ENCODE results near the gene NT5DC2.
A peak's percentile ranks its signal among the peaks of the same experiment; 100 is the strongest.

Gene NT5DC2

DNA sequence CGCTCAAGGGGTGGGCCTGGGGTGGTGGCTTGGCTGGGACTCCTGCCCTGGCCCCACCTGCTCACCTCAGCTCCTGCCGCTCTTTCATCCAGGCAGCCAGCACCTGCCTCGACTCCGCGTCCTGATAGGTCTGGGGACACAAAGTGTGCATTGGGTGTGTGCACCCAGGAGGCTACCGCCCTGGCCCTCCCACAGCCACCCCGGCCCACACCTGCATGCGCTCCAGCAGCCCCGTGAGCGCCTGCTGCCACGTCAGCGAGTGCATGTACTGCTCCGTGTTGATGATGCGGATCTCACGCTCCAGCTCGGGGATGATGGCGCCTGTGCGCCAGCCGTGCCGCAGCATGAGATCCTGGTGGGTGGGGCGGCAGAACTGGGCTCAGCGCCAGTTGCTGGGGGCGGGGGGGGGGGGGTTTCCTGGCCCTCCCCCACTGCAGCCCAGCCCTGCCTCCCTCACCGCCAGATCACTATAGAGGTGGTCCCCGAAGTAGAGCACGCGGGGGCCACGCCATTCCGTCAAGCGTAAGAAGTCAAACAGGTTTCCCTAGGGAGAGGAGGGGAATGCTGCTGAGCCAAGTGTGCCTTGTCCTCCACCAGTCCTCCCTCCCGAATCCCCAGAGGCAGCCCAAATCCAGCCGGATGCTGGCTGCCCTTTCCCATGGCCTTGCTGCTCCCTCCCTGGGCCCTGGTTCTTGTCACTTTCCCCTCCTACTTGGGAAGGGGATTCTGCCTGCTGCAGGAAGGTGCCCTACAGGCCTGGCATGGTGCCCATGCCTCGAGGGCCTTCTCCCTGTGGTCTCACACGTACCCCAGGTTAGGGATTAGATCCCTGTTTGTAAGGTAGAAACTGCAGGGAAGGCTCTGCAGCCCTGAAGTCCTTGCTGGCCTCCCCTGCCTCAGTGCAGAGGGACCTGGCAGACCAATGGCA, 8.6 kb downstream of the NT5DC2 start:
- no peak for DNase-seq

DNA sequence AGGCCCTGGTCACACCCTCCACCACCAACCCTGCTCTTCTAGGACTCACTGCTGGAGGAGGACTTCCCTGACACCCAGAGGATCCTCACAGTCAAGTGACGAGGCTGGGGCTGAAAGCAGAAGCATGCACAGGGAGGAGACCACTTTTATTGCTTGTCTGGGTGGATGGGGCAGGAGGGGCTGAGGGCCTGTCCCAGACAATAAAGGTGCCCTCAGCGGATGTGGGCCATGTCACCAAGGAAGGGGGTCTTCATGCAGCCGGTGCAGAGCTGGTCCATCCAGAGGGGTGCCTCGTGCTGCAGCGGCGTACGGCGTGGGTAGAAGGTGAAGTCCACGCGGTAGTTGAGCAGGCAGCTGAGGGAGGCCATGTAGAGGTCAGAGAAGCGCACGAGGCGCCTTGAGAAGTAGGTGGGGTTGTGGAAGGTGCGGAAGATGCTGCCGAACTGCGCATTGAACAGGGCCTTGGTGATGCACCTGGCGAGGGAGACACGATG, 9.4 kb downstream of the NT5DC2 start:
- no peak for DNase-seq

DNA sequence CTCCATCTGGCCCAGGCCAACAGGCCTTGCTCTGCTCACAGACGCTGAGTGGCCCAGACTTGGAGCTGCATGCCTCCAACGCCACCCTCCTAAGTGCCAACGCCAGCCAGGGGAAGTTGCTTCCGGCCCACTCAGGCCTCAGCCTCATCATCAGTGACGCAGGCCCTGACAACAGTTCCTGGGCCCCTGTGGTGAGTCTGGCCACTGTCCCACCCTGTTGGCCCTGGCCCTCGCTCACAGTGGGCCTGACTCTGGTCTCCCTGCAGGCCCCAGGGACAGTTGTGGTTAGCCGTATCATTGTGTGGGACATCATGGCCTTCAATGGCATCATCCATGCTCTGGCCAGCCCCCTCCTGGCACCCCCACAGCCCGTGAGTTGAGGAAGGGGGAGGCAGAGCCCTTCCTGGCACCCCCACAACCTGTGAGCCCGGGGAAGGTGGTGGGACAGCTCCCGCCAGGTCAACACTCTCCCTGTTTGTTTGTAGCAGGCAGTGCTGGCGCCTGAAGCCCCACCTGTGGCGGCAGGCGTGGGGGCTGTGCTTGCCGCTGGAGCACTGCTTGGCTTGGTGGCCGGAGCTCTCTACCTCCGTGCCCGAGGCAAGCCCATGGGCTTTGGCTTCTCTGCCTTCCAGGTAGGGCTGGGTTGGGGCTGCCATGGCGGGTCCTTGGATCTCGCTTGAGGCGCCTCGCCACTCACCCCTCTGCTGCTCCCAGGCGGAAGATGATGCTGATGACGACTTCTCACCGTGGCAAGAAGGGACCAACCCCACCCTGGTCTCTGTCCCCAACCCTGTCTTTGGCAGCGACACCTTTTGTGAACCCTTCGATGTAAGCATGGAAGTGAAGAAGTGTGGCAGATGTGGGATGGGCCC, 10.0 kb downstream of the NT5DC2 start:
- no peak for DNase-seq

DNA sequence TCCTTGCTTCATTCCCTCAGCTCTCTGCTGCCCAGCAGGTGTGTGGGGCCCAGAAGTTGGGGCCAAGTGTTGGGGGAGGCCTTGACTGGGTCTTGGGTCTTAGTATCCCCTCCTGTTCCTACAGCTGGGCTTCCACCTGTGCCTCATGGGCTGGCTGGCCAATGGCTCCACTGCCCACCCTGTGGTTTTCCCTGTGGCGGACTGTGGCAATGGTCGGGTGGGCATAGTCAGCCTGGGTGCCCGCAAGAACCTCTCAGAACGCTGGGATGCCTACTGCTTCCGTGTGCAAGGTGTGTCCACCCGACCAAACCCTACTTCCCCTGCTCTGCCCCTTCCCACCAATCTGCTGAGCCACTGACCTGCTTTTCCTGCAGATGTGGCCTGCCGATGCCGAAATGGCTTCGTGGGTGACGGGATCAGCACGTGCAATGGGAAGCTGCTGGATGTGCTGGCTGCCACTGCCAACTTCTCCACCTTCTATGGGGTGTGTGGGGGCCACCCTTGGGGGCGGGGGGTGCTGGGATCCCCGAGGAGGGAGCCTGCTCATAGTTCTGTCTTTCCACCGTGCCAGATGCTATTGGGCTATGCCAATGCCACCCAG, 10.9 kb downstream of the NT5DC2 start:
- DNase-seq = no peak

DNA sequence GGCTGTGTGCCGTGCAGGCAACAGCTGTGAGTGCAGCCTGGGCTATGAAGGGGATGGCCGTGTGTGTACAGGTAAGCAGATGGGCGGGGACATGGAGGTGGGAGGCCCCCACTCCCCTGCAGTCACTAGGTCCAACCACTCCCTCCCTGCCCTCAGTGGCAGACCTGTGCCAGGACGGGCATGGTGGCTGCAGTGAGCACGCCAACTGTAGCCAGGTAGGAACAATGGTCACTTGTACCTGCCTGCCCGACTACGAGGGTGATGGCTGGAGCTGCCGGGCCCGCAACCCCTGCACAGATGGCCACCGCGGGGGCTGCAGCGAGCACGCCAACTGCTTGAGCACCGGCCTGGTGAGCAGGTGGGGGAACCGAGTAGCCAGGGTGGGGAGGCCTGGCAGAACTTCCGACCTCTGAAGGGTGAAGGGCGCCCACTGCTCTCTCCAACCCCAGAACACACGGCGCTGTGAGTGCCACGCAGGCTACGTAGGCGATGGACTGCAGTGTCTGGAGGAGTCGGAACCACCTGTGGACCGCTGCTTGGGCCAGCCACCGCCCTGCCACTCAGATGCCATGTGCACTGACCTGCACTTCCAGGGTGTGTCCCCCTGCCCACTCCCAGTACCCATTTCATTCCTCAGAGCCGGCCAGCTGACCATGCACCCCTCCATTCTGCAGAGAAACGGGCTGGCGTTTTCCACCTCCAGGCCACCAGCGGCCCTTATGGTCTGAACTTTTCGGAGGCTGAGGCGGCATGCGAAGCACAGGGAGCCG, 11.6 kb downstream of the NT5DC2 start:
- no peak for DNase-seq

DNA sequence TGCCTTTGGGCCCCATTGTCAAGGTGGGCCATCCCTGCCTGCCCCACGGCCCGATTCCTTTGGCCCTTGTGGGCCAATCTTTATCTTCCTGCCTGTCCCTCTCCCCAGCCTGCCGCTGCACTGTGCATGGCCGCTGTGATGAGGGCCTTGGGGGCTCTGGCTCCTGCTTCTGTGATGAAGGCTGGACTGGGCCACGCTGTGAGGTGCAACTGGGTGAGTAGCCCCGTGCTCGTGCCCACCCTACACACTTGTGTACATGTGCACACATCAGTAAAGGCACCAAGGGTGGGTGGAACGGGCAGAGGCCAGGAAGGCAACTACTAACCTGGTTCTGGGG, 12.2 kb downstream of the NT5DC2 start:
- no peak for DNase-seq

DNA sequence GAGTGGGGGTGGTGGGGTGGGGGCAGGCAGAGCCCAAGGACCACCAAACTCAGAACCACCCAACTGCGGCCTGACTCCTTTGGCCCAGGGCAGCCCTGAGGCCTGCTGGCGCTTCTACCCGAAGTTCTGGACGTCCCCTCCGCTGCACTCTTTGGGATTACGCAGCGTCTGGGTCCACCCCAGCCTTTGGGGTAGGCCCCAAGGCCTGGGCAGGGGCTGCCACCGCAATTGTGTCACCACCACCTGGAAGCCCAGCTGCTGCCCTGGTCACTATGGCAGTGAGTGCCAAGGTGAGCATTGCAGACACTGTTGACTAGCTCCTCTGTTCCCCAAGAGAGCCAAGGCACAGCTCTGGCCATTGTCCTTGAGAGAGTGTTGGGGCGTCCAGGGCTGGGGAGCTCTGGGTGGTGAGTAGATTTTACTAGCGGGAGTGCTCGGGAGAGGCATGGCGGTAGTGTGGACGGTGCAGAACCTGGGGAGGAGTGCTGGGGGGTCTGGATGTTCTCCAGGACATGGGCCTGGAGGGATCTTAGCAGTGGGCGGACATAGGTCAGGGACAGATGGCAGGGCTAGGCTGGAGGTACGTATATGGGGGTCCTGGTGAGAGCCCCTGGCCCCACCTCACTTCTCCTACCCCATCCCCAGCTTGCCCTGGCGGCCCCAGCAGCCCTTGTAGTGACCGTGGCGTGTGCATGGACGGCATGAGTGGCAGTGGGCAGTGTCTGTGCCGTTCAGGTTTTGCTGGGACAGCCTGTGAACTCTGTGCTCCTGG, 12.8 kb downstream of the NT5DC2 start:
- DNase-seq = no peak

DNA sequence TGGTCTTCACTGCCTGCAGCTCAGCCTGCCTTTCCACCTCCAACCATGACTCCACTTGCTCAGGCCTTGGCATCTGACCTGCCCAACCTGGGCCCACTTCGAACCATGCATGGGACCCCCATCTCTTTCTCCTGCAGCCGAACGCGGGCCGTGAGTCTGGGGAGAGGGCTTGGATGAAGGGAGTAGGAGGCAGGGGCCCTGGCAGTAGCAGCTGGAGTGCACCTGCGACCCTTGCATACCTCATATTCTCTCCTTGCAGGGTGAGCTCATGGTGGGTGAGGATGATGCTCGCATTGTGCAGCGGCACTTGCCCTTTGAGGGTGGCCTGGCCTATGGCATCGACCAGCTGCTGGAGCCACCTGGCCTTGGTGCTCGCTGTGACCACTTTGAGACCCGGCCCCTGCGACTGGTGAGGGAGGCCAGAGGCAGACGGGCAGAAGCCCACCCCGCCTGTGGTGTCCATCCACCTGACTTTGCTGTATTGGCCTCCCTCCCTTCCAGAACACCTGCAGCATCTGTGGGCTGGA, 13.5 kb downstream of the NT5DC2 start:
- no peak for DNase-seq

DNA sequence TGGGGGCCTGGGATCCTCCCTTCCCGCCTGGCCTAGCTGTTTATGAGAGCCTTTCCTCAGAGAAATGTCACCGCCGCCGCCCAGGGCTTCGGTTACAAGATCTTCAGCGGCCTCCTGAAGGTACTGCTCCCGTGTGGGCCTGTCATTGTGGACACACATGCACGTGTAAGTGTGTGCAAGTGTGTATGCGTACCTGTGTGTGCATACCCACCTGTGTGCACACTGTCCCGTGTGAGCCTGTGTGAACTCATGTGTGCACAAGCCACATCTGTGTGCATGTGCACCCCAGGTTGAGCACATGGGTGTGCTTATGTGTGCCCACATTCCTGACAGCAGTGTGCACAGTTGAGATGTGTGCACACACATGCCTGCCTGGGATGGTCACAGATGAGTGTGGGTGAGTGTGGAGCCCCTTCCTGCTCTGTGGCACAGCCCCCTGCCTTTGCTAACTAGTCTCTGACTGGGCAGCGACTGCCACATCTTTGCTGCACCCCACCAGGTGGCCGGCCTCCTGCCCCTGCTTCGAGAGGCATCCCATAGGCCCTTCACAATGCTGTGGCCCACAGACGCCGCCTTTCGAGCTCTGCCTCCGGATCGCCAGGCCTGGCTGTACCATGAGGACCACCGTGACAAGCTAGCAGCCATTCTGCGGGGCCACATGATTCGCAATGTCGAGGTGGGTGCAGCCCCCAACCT, 14.1 kb downstream of the NT5DC2 start:
- DNase-seq = no peak

DNA sequence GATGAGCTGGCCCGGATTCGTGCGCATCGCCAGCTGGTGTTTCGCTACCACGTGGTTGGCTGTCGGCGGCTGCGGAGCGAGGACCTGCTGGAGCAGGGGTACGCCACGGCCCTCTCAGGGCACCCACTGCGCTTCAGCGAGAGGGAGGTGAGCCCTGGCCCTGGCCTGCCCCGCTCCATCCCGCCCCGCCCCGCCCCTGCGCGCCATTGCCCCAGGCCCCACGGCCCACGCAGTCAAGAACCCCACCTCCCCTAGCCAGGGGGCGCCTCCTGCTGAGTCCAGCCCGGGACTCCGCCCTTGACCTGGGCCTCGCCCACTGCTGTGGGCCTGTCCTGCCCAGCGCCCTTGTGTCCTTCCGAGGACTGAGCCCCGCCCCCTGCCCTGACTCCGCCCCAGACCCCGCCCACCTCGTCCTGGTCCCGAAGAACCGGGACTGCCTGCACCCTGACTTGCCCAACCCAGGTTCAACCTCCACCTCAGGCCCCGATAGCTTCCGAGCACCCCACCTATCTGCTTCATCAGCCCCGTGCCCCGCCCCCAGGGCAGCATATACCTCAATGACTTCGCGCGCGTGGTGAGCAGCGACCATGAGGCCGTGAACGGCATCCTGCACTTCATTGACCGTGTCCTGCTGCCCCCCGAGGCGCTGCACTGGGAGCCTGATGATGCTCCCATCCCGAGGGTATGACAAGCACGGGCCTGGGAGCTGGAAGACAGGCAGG, 14.8 kb downstream of the NT5DC2 start:
- DNase-seq = peak in 1 of 3 donors; percentile 36

DNA sequence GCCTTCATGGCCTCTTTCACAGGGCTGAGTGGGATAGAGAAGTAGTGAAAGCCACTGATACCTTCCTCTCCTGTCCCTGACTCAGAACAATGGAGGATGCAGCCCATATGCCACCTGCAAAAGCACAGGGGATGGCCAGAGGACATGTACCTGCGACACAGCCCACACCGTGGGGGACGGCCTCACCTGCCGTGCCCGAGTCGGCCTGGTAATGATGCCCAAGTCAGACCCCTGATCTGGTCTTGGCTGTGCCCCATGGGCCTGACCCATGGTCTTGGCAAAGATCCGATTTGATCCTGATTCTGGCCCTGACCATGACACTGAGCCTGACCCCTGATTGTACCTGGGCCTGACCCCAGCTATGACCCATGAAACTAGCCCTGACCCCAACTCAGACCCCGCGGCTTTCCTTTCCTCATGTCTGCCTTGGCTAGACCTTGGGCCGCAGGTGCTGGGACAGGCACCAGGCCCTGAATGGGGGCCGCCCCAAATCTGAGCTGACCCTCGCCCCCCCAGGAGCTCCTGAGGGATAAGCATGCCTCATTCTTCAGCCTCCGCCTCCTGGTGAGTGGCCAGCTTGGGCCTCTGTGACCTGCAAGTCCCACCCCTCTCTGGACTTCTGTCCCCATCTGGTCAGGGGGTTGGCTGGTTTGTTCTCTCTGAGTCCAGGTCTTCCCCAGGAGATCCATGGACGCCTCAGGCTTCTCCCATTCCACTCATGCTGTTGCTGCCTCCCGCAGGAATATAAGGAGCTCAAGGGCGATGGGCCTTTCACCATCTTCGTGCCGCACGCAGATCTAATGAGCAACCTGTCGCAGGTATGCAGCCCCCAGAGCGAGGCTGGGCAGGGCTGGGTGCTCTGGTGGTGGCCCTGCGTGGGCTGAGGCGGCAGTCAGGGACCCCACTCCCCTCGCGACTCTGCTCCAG, 15.6 kb downstream of the NT5DC2 start:
- DNase-seq = no peak

DNA sequence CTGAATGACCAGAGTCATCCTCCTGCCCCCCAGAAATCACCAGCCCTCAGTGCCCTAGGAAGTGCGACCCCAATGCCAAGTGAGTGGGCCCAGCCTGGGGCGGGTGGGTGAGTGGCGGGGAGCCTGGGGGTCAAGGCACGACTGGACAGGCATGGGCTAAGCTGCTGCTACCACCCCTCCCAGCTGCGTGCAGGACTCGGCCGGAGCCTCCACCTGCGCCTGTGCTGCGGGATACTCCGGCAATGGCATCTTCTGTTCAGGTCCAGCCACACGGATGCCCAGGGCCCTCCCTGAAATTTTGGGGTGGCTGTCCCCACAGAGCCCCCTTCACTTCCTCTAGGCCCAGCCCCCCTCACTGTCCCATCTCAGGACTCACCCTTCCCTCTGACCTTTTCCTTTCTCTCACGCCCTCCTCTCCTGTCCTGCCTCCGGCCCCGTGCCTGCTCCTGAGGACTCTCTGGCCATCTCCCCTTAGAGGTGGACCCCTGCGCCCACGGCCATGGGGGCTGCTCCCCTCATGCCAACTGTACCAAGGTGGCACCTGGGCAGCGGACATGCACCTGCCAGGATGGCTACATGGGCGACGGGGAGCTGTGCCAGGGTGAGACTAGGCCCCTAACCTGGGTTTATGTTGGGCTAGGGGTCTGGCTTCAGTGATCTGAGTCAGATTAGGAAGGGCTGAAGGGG, 17.0 kb downstream of the NT5DC2 start:
- DNase-seq = no peak

DNA sequence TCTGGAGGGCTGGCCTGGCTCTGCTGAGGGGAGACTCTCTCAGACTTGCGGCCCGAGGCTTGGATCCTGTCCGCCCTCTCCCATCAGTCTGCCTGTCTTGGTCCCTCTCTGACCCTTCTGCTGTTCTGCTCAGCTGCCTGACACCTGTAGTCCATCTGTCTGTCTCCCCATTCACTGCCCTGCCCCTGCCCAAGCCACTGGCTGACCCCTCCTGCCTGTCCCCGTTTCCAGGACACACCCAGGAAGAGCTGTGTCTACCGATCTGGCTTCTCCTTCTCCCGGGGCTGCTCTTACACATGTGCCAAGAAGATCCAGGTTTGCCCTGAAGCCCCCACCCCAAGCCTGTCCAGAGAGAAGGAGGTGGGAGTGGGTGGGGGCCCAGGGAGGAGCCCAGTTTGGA, 18.5 kb downstream of the NT5DC2 start:
- DNase-seq = no peak

DNA sequence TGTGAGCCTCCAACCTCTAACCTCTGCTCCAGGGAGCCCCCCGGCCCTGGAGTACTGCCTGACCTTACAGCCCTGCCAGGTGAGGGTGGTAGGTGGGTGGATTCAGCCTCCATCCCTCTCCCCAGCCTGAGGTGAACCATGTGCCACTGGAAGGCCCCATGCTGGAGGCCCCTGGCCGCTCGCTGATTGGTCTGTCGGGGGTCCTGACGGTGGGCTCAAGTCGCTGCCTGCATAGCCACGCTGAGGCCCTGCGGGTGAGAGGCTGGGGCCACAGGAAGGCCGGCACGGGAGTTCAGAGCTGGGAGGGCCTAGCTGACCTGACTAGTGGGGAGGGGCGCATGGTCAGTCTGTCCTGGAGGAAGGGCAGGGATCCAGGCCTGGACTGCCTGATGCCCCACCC, 19.1 kb downstream of the NT5DC2 start:
- no peak for DNase-seq

DNA sequence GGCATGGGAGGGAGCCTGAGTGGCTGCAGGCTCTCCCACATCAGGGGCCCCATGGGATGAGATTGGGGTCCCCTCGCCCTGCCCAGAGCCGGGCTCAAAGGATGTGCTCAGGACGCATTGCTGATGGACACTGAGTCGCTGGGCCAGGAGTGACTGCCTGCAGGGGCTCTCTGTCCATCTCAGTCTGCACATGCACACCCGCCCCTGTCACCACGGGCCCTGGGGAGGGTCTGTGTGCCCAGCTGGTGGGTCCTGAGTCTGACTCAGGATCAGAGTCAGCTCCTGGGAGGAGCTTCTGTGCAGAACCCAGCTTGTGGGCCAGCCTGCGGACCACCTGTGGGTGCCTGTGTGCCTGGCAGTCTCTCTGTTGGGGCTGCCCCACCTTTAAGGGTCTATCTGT, 20.4 kb downstream of the NT5DC2 start:
- DNase-seq = no peak

DNA sequence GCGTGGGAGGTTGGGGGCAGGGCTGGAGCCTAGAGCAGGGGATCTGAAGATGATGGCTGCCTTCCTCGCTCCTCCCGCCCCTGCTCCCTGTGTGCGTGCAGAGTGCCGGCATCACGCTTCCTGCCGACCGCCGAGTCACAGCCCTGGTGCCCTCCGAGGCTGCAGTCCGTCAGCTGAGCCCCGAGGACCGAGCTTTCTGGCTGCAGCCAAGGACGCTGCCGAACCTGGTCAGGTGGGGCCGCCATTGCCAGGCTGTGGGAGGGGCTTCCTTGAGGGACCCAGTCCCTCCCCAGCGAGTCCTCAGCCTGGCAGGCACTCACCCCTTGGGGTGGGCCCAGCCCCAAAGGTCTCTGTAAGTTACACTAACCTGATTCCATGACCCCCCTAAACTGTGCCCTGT, 20.9 kb downstream of the NT5DC2 start:
- DNase-seq = no peak

DNA sequence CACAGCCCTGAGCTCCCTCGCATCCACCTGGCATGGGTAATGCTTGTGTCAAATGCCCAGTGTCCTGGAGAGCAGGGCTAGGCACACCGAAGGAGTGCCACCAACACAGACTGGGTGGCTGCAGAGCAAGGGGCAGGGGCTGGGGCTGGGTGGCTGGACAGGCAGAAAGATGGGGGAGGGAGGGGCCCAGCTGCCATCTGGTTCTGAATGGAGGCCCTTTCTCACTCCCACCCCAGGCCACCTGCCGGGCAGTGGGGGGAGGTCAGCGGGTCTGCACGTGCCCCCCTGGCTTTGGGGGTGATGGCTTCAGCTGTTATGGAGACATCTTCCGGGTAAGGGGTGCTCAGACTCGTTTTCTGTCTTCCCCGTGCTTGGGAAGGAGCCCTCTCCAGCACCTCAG, 21.6 kb downstream of the NT5DC2 start:
- DNase-seq = no peak

DNA sequence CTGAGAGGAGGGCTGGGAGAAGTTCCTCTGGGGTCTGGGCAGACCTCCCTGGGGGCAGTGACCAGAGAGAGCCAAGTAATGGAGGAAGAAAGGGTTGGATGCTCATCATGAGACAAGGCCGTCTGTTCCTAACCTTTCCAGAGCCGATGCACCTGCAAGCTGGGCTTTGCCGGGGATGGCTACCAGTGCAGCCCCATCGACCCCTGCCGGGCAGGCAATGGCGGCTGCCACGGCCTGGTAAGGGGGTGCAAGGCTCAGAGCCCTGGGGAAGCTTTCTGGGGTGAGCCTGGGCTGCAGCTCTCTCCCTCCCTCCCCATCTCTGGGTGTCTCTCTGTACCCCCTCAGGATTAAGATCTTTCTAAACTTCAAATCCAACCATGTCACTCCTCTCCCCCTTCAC, 22.1 kb downstream of the NT5DC2 start:
- no peak for DNase-seq

Measured in suppressor macrophage treated with lipopolysaccharide for 1 hour (primary cell).